ENCODE data around the gene ANKS1B. TPM values are rescaled to one million over a fixed set of nuclear protein-coding genes. Genes with fewer than 3 reads are reported as not detected.

ANKS1B gene
- total and polyA plus RNA-seq, 3 experiments from 2014 or later: 0.39 to 0.60 TPM; not detected in 1

- Mint-ChIP-seq H3K27me3 (peaks cover 5 to 7% of the 10 kb centered on the region in 2 donors), H3K9me3 (no peaks in the 10 kb centered on the region), H3K36me3 (peaks cover 0 to 2% (median 2%) of the 10 kb centered on the region in 3 donors), H3K4me1 (peaks cover 7 to 17% (median 7%) of the 10 kb centered on the region in 3 donors), H3K4me3 (no peak overlapping the region), H3K27ac (no peak overlapping the region)
- no peak overlapping the region for H3K27ac ChIP-seq (ENCODE audit: low read depth, low read length)
- ChIA-PET POLR2A (no interaction called here), CTCF (interaction anchor here (1.3 kb wide), 1 partner anchor 18 kb away, joined by 3 read pairs; no protein-coding TSS in a partner anchor)
- no peak for DNase-seq
- no peaks in the 10 kb centered on the region for H3K9me3 ChIP-seq (ENCODE audit: low read length)
- H3K36me3 ChIP-seq (ENCODE audit: insufficient read depth, low read length): no peaks in the 10 kb centered on the region
- peaks cover 2% of the 10 kb centered on the region for H3K4me1 ChIP-seq (ENCODE audit: insufficient read depth, low read length)
- H3K27me3 ChIP-seq (ENCODE audit: insufficient read depth, low read length, poor library complexity, severe bottlenecking): peaks cover 6% of the 10 kb centered on the region
- no peak overlapping the region for H3K4me3 ChIP-seq (ENCODE audit: low read length)
Observed at GRCh38 chr12:98741196-98741555, 1243.6 kb downstream of the ANKS1B start.

- Mint-ChIP-seq H3K9me3 (no peaks in the 10 kb centered on the region), H3K27me3 (peaks cover 2 to 4% of the 10 kb centered on the region in 2 donors), H3K27ac (no peak overlapping the region), H3K4me1 (peaks cover 3 to 13% (median 3%) of the 10 kb centered on the region in 3 donors), H3K4me3 (no peak overlapping the region), H3K36me3 (peaks cover 1 to 4% (median 4%) of the 10 kb centered on the region in 3 donors)
- POLR2A ChIA-PET: no interaction called here
- H3K4me1 ChIP-seq (ENCODE audit: insufficient read depth, low read length): no peaks in the 10 kb centered on the region
- no peaks in the 10 kb centered on the region for H3K36me3 ChIP-seq (ENCODE audit: insufficient read depth, low read length)
- peaks cover 3% of the 10 kb centered on the region for H3K27me3 ChIP-seq (ENCODE audit: insufficient read depth, low read length, poor library complexity, severe bottlenecking)
- DNase-seq: no peak
- H3K27ac ChIP-seq (ENCODE audit: low read depth, low read length): no peak overlapping the region
- no peak overlapping the region for H3K4me3 ChIP-seq (ENCODE audit: low read length)
- H3K9me3 ChIP-seq (ENCODE audit: low read length): no peaks in the 10 kb centered on the region
- CTCF ChIA-PET: no interaction called here
Observed at GRCh38 chr12:98740751-98741150, 1244.0 kb downstream of the ANKS1B start.

- Mint-ChIP-seq H3K27ac (peak overlapping the region in 1 of 8 donors; percentile 32), H3K4me3 (no peak overlapping the region), H3K36me3 (peaks cover 3 to 18% (median 10%) of the 10 kb centered on the region in 3 donors), H3K9me3 (no peaks in the 10 kb centered on the region), H3K4me1 (peaks cover 0 to 9% (median 0%) of the 10 kb centered on the region in 3 donors), H3K27me3 (peaks cover 0 to 4% of the 10 kb centered on the region in 2 donors)
- no peak overlapping the region for H3K27ac ChIP-seq (ENCODE audit: low read depth, low read length)
- H3K9me3 ChIP-seq (ENCODE audit: low read length): no peaks in the 10 kb centered on the region
- no peak overlapping the region for H3K4me3 ChIP-seq (ENCODE audit: low read length)
- ChIA-PET POLR2A (no interaction called here), CTCF (no interaction called here)
- H3K27me3 ChIP-seq (ENCODE audit: insufficient read depth, low read length, poor library complexity, severe bottlenecking): no peaks in the 10 kb centered on the region
- H3K36me3 ChIP-seq (ENCODE audit: insufficient read depth, low read length): no peaks in the 10 kb centered on the region
- no peaks in the 10 kb centered on the region for H3K4me1 ChIP-seq (ENCODE audit: insufficient read depth, low read length)
- DNase-seq: no peak
Observed at GRCh38 chr12:98738539-98738938, 1246.2 kb downstream of the ANKS1B start.

- no peaks in the 10 kb centered on the region for H3K9me3 ChIP-seq (ENCODE audit: low read length)
- no peaks in the 10 kb centered on the region for H3K27me3 ChIP-seq (ENCODE audit: insufficient read depth, low read length, poor library complexity, severe bottlenecking)
- DNase-seq: no peak
- Mint-ChIP-seq H3K27me3 (peaks cover 0 to 4% of the 10 kb centered on the region in 2 donors), H3K4me1 (peaks cover 0 to 9% (median 0%) of the 10 kb centered on the region in 3 donors), H3K27ac (no peak overlapping the region), H3K36me3 (peaks cover 3 to 24% (median 10%) of the 10 kb centered on the region in 3 donors), H3K9me3 (no peaks in the 10 kb centered on the region), H3K4me3 (no peak overlapping the region)
- no peak overlapping the region for H3K4me3 ChIP-seq (ENCODE audit: low read length)
- POLR2A ChIA-PET: no interaction called here
- no peaks in the 10 kb centered on the region for H3K36me3 ChIP-seq (ENCODE audit: insufficient read depth, low read length)
- H3K4me1 ChIP-seq (ENCODE audit: insufficient read depth, low read length): no peaks in the 10 kb centered on the region
- H3K27ac ChIP-seq (ENCODE audit: low read depth, low read length): no peak overlapping the region
- CTCF ChIA-PET: no interaction called here
Observed at GRCh38 chr12:98738002-98738401, 1246.7 kb downstream of the ANKS1B start.

- Histone ChIP-seq H3K4me1 (ENCODE audit: insufficient read depth, low read length) (no peaks in the 10 kb centered on the region), H3K27me3 (ENCODE audit: insufficient read depth, low read length, poor library complexity, severe bottlenecking) (no peaks in the 10 kb centered on the region), H3K36me3 (ENCODE audit: insufficient read depth, low read length) (no peaks in the 10 kb centered on the region), H3K27ac (ENCODE audit: low read depth, low read length) (no peak overlapping the region), H3K4me3 (ENCODE audit: low read length) (no peak overlapping the region), H3K9me3 (ENCODE audit: low read length) (no peaks in the 10 kb centered on the region)
- ChIA-PET CTCF (no interaction called here), POLR2A (no interaction called here)
- Mint-ChIP-seq H3K27ac (peak overlapping the region in 3 of 8 donors; percentile 13 to 49 (median 43)), H3K9me3 (no peaks in the 10 kb centered on the region), H3K4me1 (peaks cover 0 to 9% (median 0%) of the 10 kb centered on the region in 3 donors), H3K27me3 (peaks cover 0 to 4% of the 10 kb centered on the region in 2 donors), H3K36me3 (peaks cover 8 to 30% (median 12%) of the 10 kb centered on the region in 3 donors), H3K4me3 (no peak overlapping the region)
- DNase-seq: no peak
Observed at GRCh38 chr12:98737322-98737712, 1247.4 kb downstream of the ANKS1B start.

GRCh38 chr12:98736352-98737321 is 1248.1 kb downstream of the ANKS1B start:
- H3K4me3 ChIP-seq (ENCODE audit: low read length): no peak overlapping the region
- no peak overlapping the region for H3K27ac ChIP-seq (ENCODE audit: low read depth, low read length)
- H3K9me3 ChIP-seq (ENCODE audit: low read length): no peaks in the 10 kb centered on the region
- Mint-ChIP-seq H3K9me3 (no peaks in the 10 kb centered on the region), H3K27me3 (peaks cover 0 to 4% of the 10 kb centered on the region in 2 donors), H3K27ac (peak overlapping the region in 3 of 8 donors; percentile 43 to 49 (median 46)), H3K4me1 (peaks cover 0 to 8% (median 0%) of the 10 kb centered on the region in 3 donors), H3K4me3 (no peak overlapping the region), H3K36me3 (peaks cover 8 to 36% (median 15%) of the 10 kb centered on the region in 3 donors)
- no peaks in the 10 kb centered on the region for H3K4me1 ChIP-seq (ENCODE audit: insufficient read depth, low read length)
- POLR2A ChIA-PET: no interaction called here
- no peaks in the 10 kb centered on the region for H3K27me3 ChIP-seq (ENCODE audit: insufficient read depth, low read length, poor library complexity, severe bottlenecking)
- DNase-seq: no peak
- no peaks in the 10 kb centered on the region for H3K36me3 ChIP-seq (ENCODE audit: insufficient read depth, low read length)
- CTCF ChIA-PET: no interaction called here

- DNase-seq: no peak
- peak overlapping the region in 1 of 7 donors; percentile 36 for H3K4me3 Mint-ChIP-seq
- peak overlapping the region in 1 of 8 donors; percentile 16 for H3K27ac Mint-ChIP-seq
- no peaks in the 10 kb centered on the region for H3K27me3 Mint-ChIP-seq
- Histone ChIP-seq H3K36me3 (ENCODE audit: insufficient read depth, low read length) (no peaks in the 10 kb centered on the region), H3K4me1 (ENCODE audit: insufficient read depth, low read length) (no peaks in the 10 kb centered on the region), H3K4me3 (ENCODE audit: low read length) (no peak overlapping the region), H3K9me3 (ENCODE audit: low read length) (no peaks in the 10 kb centered on the region), H3K27me3 (ENCODE audit: insufficient read depth, low read length, poor library complexity, severe bottlenecking) (no peaks in the 10 kb centered on the region), H3K27ac (ENCODE audit: low read depth, low read length) (no peak overlapping the region)
- CTCF ChIA-PET: no interaction called here
- POLR2A ChIA-PET: no interaction called here
- peaks cover 8 to 43% (median 15%) of the 10 kb centered on the region in 3 donors for H3K36me3 Mint-ChIP-seq
- no peaks in the 10 kb centered on the region for H3K9me3 Mint-ChIP-seq
- H3K4me1 Mint-ChIP-seq: peaks cover 0 to under 1% (median 0%) of the 10 kb centered on the region in 3 donors
Observed at GRCh38 chr12:98735821-98736220, 1248.9 kb downstream of the ANKS1B start.

GRCh38 chr12:98733667-98734350 is 1250.9 kb downstream of the ANKS1B start:
- Mint-ChIP-seq H3K36me3 (peaks cover 8 to 59% (median 25%) of the 10 kb centered on the region in 3 donors), H3K9me3 (no peaks in the 10 kb centered on the region), H3K4me1 (no peaks in the 10 kb centered on the region), H3K4me3 (no peak overlapping the region), H3K27me3 (no peaks in the 10 kb centered on the region), H3K27ac (no peak overlapping the region)
- POLR2A ChIA-PET: no interaction called here
- Histone ChIP-seq H3K9me3 (ENCODE audit: low read length) (no peaks in the 10 kb centered on the region), H3K27ac (ENCODE audit: low read depth, low read length) (no peak overlapping the region), H3K4me1 (ENCODE audit: insufficient read depth, low read length) (no peaks in the 10 kb centered on the region), H3K27me3 (ENCODE audit: insufficient read depth, low read length, poor library complexity, severe bottlenecking) (no peaks in the 10 kb centered on the region), H3K4me3 (ENCODE audit: low read length) (no peak overlapping the region), H3K36me3 (ENCODE audit: insufficient read depth, low read length) (peaks cover 6% of the 10 kb centered on the region)
- CTCF ChIA-PET: no interaction called here
- DNase-seq: no peak
